Keratinocyte (primary cell): ENCODE results near the gene ZNF563. TPM values are rescaled to one million over a fixed set of nuclear protein-coding genes. Genes with fewer than 3 reads are reported as not detected.

Experiments
- DNase-seq: peaks from one replicate; pipeline ENCODE4 v3.0.0-alpha.2; 2011; ENCODE audit warnings: low read depth, missing footprints, low spot score
- FAIRE-seq: peaks from 2 replicates; lab custom pipeline; 2011; peaks lifted over from hg19 to GRCh38; lab: Jason Lieb, UNC
- H2AFZ ChIP-seq: 2 replicates; pipeline ENCODE4 v1.6.0; 2012; ENCODE audit warnings: low read length, control low read depth, inconsistent platforms; ENCODE audit not compliant: control insufficient read depth
- H3K27ac ChIP-seq: 2 replicates; pipeline ENCODE4 v1.5.1; 2011; ENCODE audit warnings: low read length; ENCODE audit not compliant: control insufficient read depth, insufficient read depth
- H3K27me3 ChIP-seq: 3 replicates; pipeline ENCODE4 v1.6.0; 2011; ENCODE audit warnings: low read length; ENCODE audit not compliant: control insufficient read depth, insufficient read depth; ENCODE audit errors: extremely low read depth
- H3K36me3 ChIP-seq, 2 experiments: 2 replicates in 1 of 2; 3 replicates in 1 of 2; pipeline ENCODE4 v1.5.1; 2011; ENCODE audit warnings: low read length in 2 of 2, mild to moderate bottlenecking in 1 of 2; ENCODE audit not compliant: control insufficient read depth in 2 of 2, insufficient read depth in 2 of 2; ENCODE audit errors: extremely low read depth in 1 of 2
- H3K4me1 ChIP-seq: 3 replicates; pipeline ENCODE4 v1.5.1; 2011; ENCODE audit warnings: low read length; ENCODE audit not compliant: control insufficient read depth, insufficient read depth; ENCODE audit errors: extremely low read depth
- H3K4me2 ChIP-seq: 3 replicates; pipeline ENCODE4 v1.6.0; 2011; ENCODE audit warnings: low read depth, low read length; ENCODE audit not compliant: control insufficient read depth, insufficient read depth; ENCODE audit errors: extremely low read depth
- H3K4me3 ChIP-seq, 3 experiments: fragments of 200-600 bp in 1 of 3; sonication (generic) in 1 of 3; 2 replicates in 2 of 3; 3 replicates in 1 of 3; pipeline ENCODE4 v1.5.1; 2011 to 2016; ENCODE audit warnings: low read length in 3 of 3, mild to moderate bottlenecking in 3 of 3, control low read depth in 2 of 3, inconsistent platforms in 1 of 3, low read depth in 1 of 3, mixed read lengths in 1 of 3, mixed run types in 1 of 3, moderate library complexity in 1 of 3; ENCODE audit not compliant: control insufficient read depth in 2 of 3, insufficient read depth in 2 of 3; ENCODE audit errors: extremely low read depth in 1 of 3
- H3K79me2 ChIP-seq: 2 replicates; pipeline ENCODE4 v1.6.0; 2012; ENCODE audit warnings: low read length; ENCODE audit not compliant: control insufficient read depth, insufficient read depth
- H3K9ac ChIP-seq: 3 replicates; pipeline ENCODE4 v1.6.0; 2011; ENCODE audit warnings: low read length; ENCODE audit not compliant: control insufficient read depth, insufficient read depth; ENCODE audit errors: extremely low read depth
- H3K9me1 ChIP-seq: 3 replicates; pipeline ENCODE4 v1.6.0; 2011; ENCODE audit warnings: low read length; ENCODE audit not compliant: control insufficient read depth, insufficient read depth; ENCODE audit errors: extremely low read depth
- H3K9me3 ChIP-seq: 2 replicates; pipeline ENCODE4 v1.5.1; 2012; ENCODE audit warnings: low read depth, low read length; ENCODE audit not compliant: control insufficient read depth
- H4K20me1 ChIP-seq: 3 replicates; pipeline ENCODE4 v1.6.0; 2011; ENCODE audit warnings: low read length; ENCODE audit not compliant: control insufficient read depth, insufficient read depth; ENCODE audit errors: extremely low read depth
- CTCF ChIP-seq, 3 experiments: IDR thresholded peaks in 1 of 3; conservative IDR thresholded peaks in 1 of 3; optimal IDR thresholded peaks in 1 of 3; 2 replicates in 2 of 3; 3 replicates in 1 of 3; pipeline versions ENCODE3 to v1.5.1; 2011; ENCODE audit warnings: low read length in 3 of 3, mild to moderate bottlenecking in 3 of 3, moderate library complexity in 2 of 3, control low read depth in 1 of 3, inconsistent platforms in 1 of 3; ENCODE audit not compliant: insufficient read depth in 2 of 3; ENCODE audit errors: extremely low read depth in 1 of 3
- EZH2 ChIP-seq: IDR thresholded peaks from one replicate; pipeline ENCODE4 v1.6.1; 2012; ENCODE audit warnings: inconsistent platforms, mild to moderate bottlenecking, low read length, moderate library complexity
- dilution Hi-C: fragments of 300-500 bp; cut with MboI; formaldehyde crosslinking; loops from one replicate; pipeline ENCODE4 v1.7.0; 2020; ENCODE audit warnings: low sequenced_read_pairs; ENCODE audit not compliant: extremely low pct_ligation_motif_present
- polyA plus RNA-seq, 5 experiments: library from polyadenylated mRNA; depleted of rRNA in 3 of 5; stranded (reverse) in 3 of 5; stranded (forward) in 1 of 5; unstranded in 1 of 5; fragments of >200 nt; gene quantifications; 1 replicate in 1 of 5; 2 replicates in 3 of 5; 3 replicates in 1 of 5; pipeline versions ENCODE4 v1.2.1 to v1.2.3, GENCODE V29; 2011 to 2012; ENCODE audit warnings: missing spikeins in 2 of 5, low read depth in 1 of 5, low replicate concordance in 1 of 5

The ZNF563 gene
- polyA plus RNA-seq, 1 donor (not counting 4 experiments of a cell fraction or from before 2014, with no cell fraction given): 4.7 TPM

- DNase-seq (no peak), FAIRE-seq (no peak)
- Histone ChIP-seq H4K20me1 (no peaks in the 10 kb centered on the region), H3K9me1 (no peaks in the 10 kb centered on the region), H2AFZ (peak overlapping the region; percentile 96), H3K4me1 (peaks cover 17% of the 10 kb centered on the region), H3K9ac (peak overlapping the region; percentile 91), H3K4me2 (peak overlapping the region; percentile 90), H3K4me3 (peak overlapping the region; percentile 88 to 92 (median 91)), H3K27me3 (no peaks in the 10 kb centered on the region), H3K27ac (peak overlapping the region; percentile 77), H3K79me2 (peaks cover 35% of the 10 kb centered on the region), H3K36me3 (peaks cover 0 to 4% of the 10 kb centered on the region in 2 experiments), H3K9me3 (no peaks in the 10 kb centered on the region)
- TF ChIP-seq EZH2: no peak
- TF ChIP-seq CTCF (optimal IDR thresholded peaks at IDR 0.05 in 1 of 3, IDR thresholded peaks at IDR 0.05 in 1 of 3, conservative IDR thresholded peaks at IDR 0.05 in 1 of 3; ENCODE audit: extremely low read depth in 1 of 3, insufficient read depth in 2 of 3, low read length in 3 of 3): no peak
- dilution Hi-C loops: no loop called here
These were observed 39.6 kb downstream of the ZNF563 start for GRCh38 chr19:12293777-12294248.

GRCh38 chr19:12289790-12290065 lies 43.7 kb downstream of the ZNF563 start:
- Histone ChIP-seq H3K79me2 (peaks cover 59% of the 10 kb centered on the region), H3K27me3 (no peaks in the 10 kb centered on the region), H3K4me2 (no peak overlapping the region), H3K36me3 (peaks cover 0 to 9% of the 10 kb centered on the region in 2 experiments), H3K9me3 (peaks cover 2% of the 10 kb centered on the region), H3K4me1 (peaks cover 19% of the 10 kb centered on the region), H4K20me1 (no peaks in the 10 kb centered on the region), H3K9ac (no peak overlapping the region), H2AFZ (no peak overlapping the region), H3K9me1 (no peaks in the 10 kb centered on the region), H3K4me3 (no peak overlapping the region), H3K27ac (peak overlapping the region; percentile 41)
- DNase-seq (no peak), FAIRE-seq (no peak)
- dilution Hi-C loops: no loop called here
- TF ChIP-seq CTCF (optimal IDR thresholded peaks at IDR 0.05 in 1 of 3, IDR thresholded peaks at IDR 0.05 in 1 of 3, conservative IDR thresholded peaks at IDR 0.05 in 1 of 3; ENCODE audit: extremely low read depth in 1 of 3, insufficient read depth in 2 of 3, low read length in 3 of 3): no peak
- no peak for TF ChIP-seq EZH2
